OCI-LY7 (cell line): Measurements from ENCODE around the gene DNMBP. TPM values are rescaled to one million over a fixed set of nuclear protein-coding genes. Genes with fewer than 3 reads are reported as not detected.
A peak's percentile ranks its signal among the peaks of the same experiment; 100 is the strongest.
"Not testable (repeated sequence)": the region's sequence is repeated elsewhere in the genome, so short reads cannot be mapped to it uniquely, and the experiment has no call there.

Experiments
- BruUV-seq: library from RNA; stranded (reverse); fragments of 400-500 nt; replicated peaks from 2 replicates; lab custom pipeline; 2021; lab: Mats Ljungman, UMichigan
- CTCF ChIA-PET: fragments of 300-600 bp; sonication (Branson Sonifier 250); formaldehyde crosslinking; loops from one replicate; lab custom pipeline; 2022; ENCODE audit warnings: antibody characterized with exemption; ENCODE audit not compliant: unreplicated experiment; lab: Charles Lee
- POLR2A ChIA-PET: fragments of 300-600 bp; sonication (Branson Sonifier 250); formaldehyde crosslinking; loops from one replicate; lab custom pipeline; 2022; ENCODE audit warnings: antibody characterized with exemption; lab: Charles Lee
- DNase-seq: peaks from one replicate; pipeline ENCODE4 v3.0.0-alpha.2; 2015; ENCODE audit warnings: low spot score
- H2AFZ ChIP-seq: fragments of 200-600 bp; sonication (generic), shearing (Covaris generic); 2 replicates; pipeline ENCODE4 v1.6.1; 2014; ENCODE audit warnings: mild to moderate bottlenecking, antibody characterized with exemption, low read length, moderate library complexity
- H3K27ac ChIP-seq: fragments of 200-600 bp; sonication (generic); 2 replicates; pipeline ENCODE4 v1.5.1; 2014; ENCODE audit warnings: mixed run types, low read depth, mild to moderate bottlenecking, moderate library complexity, low read length, inconsistent platforms; ENCODE audit not compliant: poor library complexity, severe bottlenecking
- H3K36me3 ChIP-seq: fragments of 200-600 bp; sonication (generic); 2 replicates; pipeline ENCODE4 v1.6.1; 2014; ENCODE audit warnings: mild to moderate bottlenecking, antibody characterized with exemption, low read length, moderate library complexity, mixed read lengths; ENCODE audit not compliant: insufficient read depth
- H3K4me1 ChIP-seq: fragments of 200-600 bp; sonication (generic); 2 replicates; pipeline ENCODE4 v1.5.1; 2014; ENCODE audit warnings: mild to moderate bottlenecking, low read length; ENCODE audit not compliant: insufficient read depth, poor library complexity, severe bottlenecking
- H3K4me2 ChIP-seq: fragments of 200-600 bp; sonication (generic); 2 replicates; pipeline ENCODE4 v1.6.1; 2014; ENCODE audit warnings: mild to moderate bottlenecking, low read length
- H3K4me3 ChIP-seq: fragments of 200-600 bp; sonication (generic); 2 replicates; pipeline ENCODE4 v1.5.1; 2014; ENCODE audit warnings: mild to moderate bottlenecking, low read depth, low read length; ENCODE audit not compliant: poor library complexity, severe bottlenecking
- H3K79me2 ChIP-seq: fragments of 200-600 bp; sonication (generic); 2 replicates; pipeline ENCODE4 v1.6.1; 2016; ENCODE audit warnings: low read depth, mild to moderate bottlenecking, low read length, moderate library complexity, mixed read lengths; ENCODE audit not compliant: insufficient read depth
- H3K9me2 ChIP-seq: fragments of 200-600 bp; sonication (generic); 2 replicates; pipeline ENCODE4 v1.6.1; 2016; ENCODE audit warnings: mild to moderate bottlenecking, low read length, mixed read lengths; ENCODE audit not compliant: insufficient read depth
- H3K9me3 ChIP-seq: fragments of 200-600 bp; sonication (generic); 2 replicates; pipeline ENCODE4 v1.6.1; 2014; ENCODE audit warnings: mild to moderate bottlenecking, mixed run types, low read length, mixed read lengths
- H4K20me1 ChIP-seq: fragments of 200-600 bp; sonication (generic); 2 replicates; pipeline ENCODE4 v1.6.1; 2014; ENCODE audit warnings: mild to moderate bottlenecking, antibody characterized with exemption, low read length, moderate library complexity, mixed read lengths; ENCODE audit not compliant: insufficient read depth
- CTCF ChIP-seq: fragments of 200-600 bp; sonication (generic); conservative IDR thresholded peaks from 2 replicates; pipeline ENCODE4 v1.5.1; 2014; ENCODE audit warnings: mild to moderate bottlenecking, antibody characterized with exemption, low read length, moderate library complexity, mixed read lengths
- EZH2phosphoT487 ChIP-seq: fragments of 200-600 bp; sonication (generic); IDR thresholded peaks from 2 replicates; pipeline ENCODE4 v1.6.1; 2018; ENCODE audit warnings: low read depth, borderline replicate concordance, mild to moderate bottlenecking, mixed run types, antibody characterized with exemption, low read length, moderate library complexity, mixed read lengths
- intact Hi-C: fragments of 100-400 bp; cut with micrococcal nuclease; formaldehyde crosslinking; loops from one replicate; pipeline ENCODE4 v1.10.0; 2022; ENCODE audit not compliant: unreplicated experiment
- total RNA-seq, 2 experiments: library from RNA; depleted of rRNA in 1 of 2; stranded (reverse); fragments of >200 nt in 1 of 2; shearing (Covaris generic) in 1 of 2; gene quantifications; 2 replicates each; pipeline ENCODE4 v1.2.3, GENCODE V29; 2014 to 2022

Gene DNMBP
- total RNA-seq, 2 experiments from 2014 or later: 27.0 to 36.2 TPM

DNA sequence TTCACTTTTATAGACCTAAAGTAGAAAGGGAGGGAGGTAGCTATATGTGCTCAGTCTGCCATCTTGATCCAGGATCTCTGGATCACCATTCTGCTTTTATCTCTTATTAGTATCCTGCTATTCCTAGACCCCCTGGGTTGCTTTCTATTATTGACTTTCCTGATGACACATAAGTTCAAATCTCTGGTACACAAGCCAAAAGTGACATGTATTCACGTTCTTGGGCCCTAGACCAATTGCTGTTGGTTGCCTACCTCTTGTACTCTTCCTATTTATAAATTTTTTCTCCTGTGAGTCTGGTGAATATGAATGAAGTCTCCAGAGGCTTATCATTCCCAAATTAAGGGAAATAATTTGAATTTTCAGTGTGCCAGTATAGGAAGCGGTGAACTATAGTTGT is 56.9 kb downstream of the DNMBP start:
- CTCF ChIA-PET: no interaction called here
- Histone ChIP-seq H3K4me3 (no peak overlapping the region), H2AFZ (no peak overlapping the region), H3K36me3 (peaks cover 94% of the 10 kb centered on the region), H3K9me2 (no peaks in the 10 kb centered on the region), H3K27ac (no peak overlapping the region), H3K4me1 (peaks cover 6% of the 10 kb centered on the region), H3K4me2 (no peak overlapping the region), H4K20me1 (no peaks in the 10 kb centered on the region), H3K79me2 (peaks cover 37% of the 10 kb centered on the region; the same call in 1 of the 2 replicates), H3K9me3 (peaks cover 24% of the 10 kb centered on the region; the same call in 1 of the 2 replicates)
- intact Hi-C loops: no loop called here
- DNase-seq: no peak
- TF ChIP-seq CTCF (no peak), EZH2phosphoT487 (no peak)
- POLR2A ChIA-PET: interaction anchor here (0.5 to 0.9 kb wide), 3 partner anchors 13 to 205 kb away, joined by 3 read pairs; no protein-coding TSS in a partner anchor
- TSS peak; percentile 4 for BruUV-seq

- intact Hi-C loops, CTCF ChIA-PET, H3K4me1 ChIP-seq, H3K4me2 ChIP-seq, H3K9me2 ChIP-seq, BruUV-seq, H2AFZ ChIP-seq, H4K20me1 ChIP-seq, DNase-seq, H3K27ac ChIP-seq, H3K4me3 ChIP-seq: not testable (repeated sequence)
- Histone ChIP-seq H3K36me3 (peaks cover 87% of the 10 kb centered on the region), H3K9me3 (peaks cover 24% of the 10 kb centered on the region; the same call in 1 of the 2 replicates), H3K79me2 (peaks cover 77% of the 10 kb centered on the region)
- POLR2A ChIA-PET: interaction anchor here (0.6 kb wide), 2 partner anchors 69 to 76 kb away, joined by 3 read pairs; no protein-coding TSS in a partner anchor
Observed at GRCh38 chr10:99946051-99946450, 63.7 kb downstream of the DNMBP start.

GRCh38 chr10:99945263-99945662 is 64.5 kb downstream of the DNMBP start:
- H3K9me3 ChIP-seq: peaks cover 28% of the 10 kb centered on the region; the same call in 1 of the 2 replicates
- H3K79me2 ChIP-seq: peaks cover 77% of the 10 kb centered on the region
- intact Hi-C loops: no loop called here
- peaks cover 87% of the 10 kb centered on the region for H3K36me3 ChIP-seq
- no peak overlapping the region for H3K4me2 ChIP-seq
- DNase-seq: no peak
- H2AFZ ChIP-seq: no peak overlapping the region
- no peak overlapping the region for H3K4me3 ChIP-seq
- TF ChIP-seq EZH2phosphoT487: no peak
- no peak for TF ChIP-seq CTCF
- H3K4me1 ChIP-seq: no peaks in the 10 kb centered on the region
- CTCF ChIA-PET: no interaction called here
- POLR2A ChIA-PET: interaction anchor here (1.1 kb wide), 1 partner anchor 21 kb away, joined by 4 read pairs; no protein-coding TSS in a partner anchor
- H3K9me2 ChIP-seq: no peaks in the 10 kb centered on the region
- H3K27ac ChIP-seq: no peak overlapping the region
- H4K20me1 ChIP-seq: no peaks in the 10 kb centered on the region
- BruUV-seq: no TSS peak
